ENCODE data around the gene SSRP1.

SSRP1 gene

GRCh38 chr11:57359896-57360690 lies 24.4 kb upstream of the SSRP1 start:
- no peak for DNase-seq

GRCh38 chr11:57359396-57359795 lies 23.7 kb upstream of the SSRP1 start:
- no peak for DNase-seq

GRCh38 chr11:57358991-57359390 lies 23.3 kb upstream of the SSRP1 start:
- no peak for DNase-seq

- no peak for DNase-seq
These were observed 22.9 kb upstream of the SSRP1 start for GRCh38 chr11:57358543-57358961.

GRCh38 chr11:57357856-57358255 lies 22.2 kb upstream of the SSRP1 start:
- no peak for DNase-seq

GRCh38 chr11:57357310-57357709 lies 21.6 kb upstream of the SSRP1 start:
- no peak for DNase-seq

- DNase-seq = no peak
These were observed 20.6 kb upstream of the SSRP1 start for GRCh38 chr11:57356268-57356667.

- no peak for DNase-seq
These were observed 19.0 kb upstream of the SSRP1 start for GRCh38 chr11:57354699-57355098.

- DNase-seq = no peak
These were observed 18.2 kb upstream of the SSRP1 start for GRCh38 chr11:57353852-57354251.

- no peak for DNase-seq
These were observed 17.8 kb upstream of the SSRP1 start for GRCh38 chr11:57353446-57353845.

- DNase-seq = no peak
These were observed 17.3 kb upstream of the SSRP1 start for GRCh38 chr11:57353036-57353435.

- DNase-seq = peak; percentile 58
These were observed 14.0 kb upstream of the SSRP1 start for GRCh38 chr11:57349491-57350274.

- DNase-seq = no peak
These were observed 13.1 kb upstream of the SSRP1 start for GRCh38 chr11:57348636-57349313.

- no peak for DNase-seq
These were observed 12.4 kb upstream of the SSRP1 start for GRCh38 chr11:57348052-57348451.

GRCh38 chr11:57347336-57347735 lies 11.6 kb upstream of the SSRP1 start:
- DNase-seq = no peak

GRCh38 chr11:57345555-57346211 lies 10.0 kb upstream of the SSRP1 start:
- peak; percentile 76 for DNase-seq

GRCh38 chr11:57344826-57345225 lies 9.1 kb upstream of the SSRP1 start:
- no peak for DNase-seq

GRCh38 chr11:57343825-57344224 lies 8.1 kb upstream of the SSRP1 start:
- DNase-seq = no peak

- no peak for DNase-seq
These were observed 7.0 kb upstream of the SSRP1 start for GRCh38 chr11:57342702-57343101.

- no peak for DNase-seq
These were observed 5.6 kb upstream of the SSRP1 start for GRCh38 chr11:57341250-57341808.

- DNase-seq = no peak
These were observed 4.4 kb upstream of the SSRP1 start for GRCh38 chr11:57340039-57340615.

- no peak for DNase-seq
These were observed 3.6 kb upstream of the SSRP1 start for GRCh38 chr11:57339328-57339727.
